ENCODE data around the gene SLC4A11. TPM values are rescaled to one million over a fixed set of nuclear protein-coding genes. Genes with fewer than 3 reads are reported as not detected.
"Not testable (repeated sequence)": the region's sequence is repeated elsewhere in the genome, so short reads cannot be mapped to it uniquely, and the experiment has no call there.

SLC4A11 gene
- total and polyA plus RNA-seq, 10 of the 15 experiments (the other 5 are each of a cell fraction or from before 2014, with no cell fraction given): 0.07 to 2.3 (median 1.1) TPM

GRCh38 chr20:3215359-3215917, 23.6 kb downstream of the SLC4A11 start:
- H3K4me1 ChIP-seq (ENCODE audit: control insufficient read depth, insufficient read depth, low read length); BruUV-seq (replicated peaks); H3K9me3 ChIP-seq (replicated peaks; ENCODE audit: control insufficient read depth, insufficient read depth, low read length); H2AFZ ChIP-seq (ENCODE audit: control insufficient read depth, low read depth, low read length); H3K9ac ChIP-seq (ENCODE audit: control insufficient read depth, insufficient read depth, low read length); H3K36me3 ChIP-seq (ENCODE audit: control insufficient read depth in 2 of 2, insufficient read depth in 2 of 2, low read length in 1 of 2); DNase-seq (ENCODE audit: low read depth, low spot score); POLR2A ChIA-PET; H3K27me3 ChIP-seq (replicated peaks in 1 of 2; ENCODE audit: control insufficient read depth in 2 of 2, insufficient read depth in 2 of 2, low read length in 1 of 2); FAIRE-seq; H3K27ac ChIP-seq (ENCODE audit: control insufficient read depth, insufficient read depth); H3K4me3 ChIP-seq; ATAC-seq; SMC1A ChIA-PET (ENCODE audit: uncharacterized antibody, unreplicated experiment); CTCF ChIA-PET; H3K4me2 ChIP-seq (ENCODE audit: control insufficient read depth, insufficient read depth); RAD21 ChIA-PET (ENCODE audit: unreplicated experiment); H4K20me1 ChIP-seq (ENCODE audit: control insufficient read depth, insufficient read depth); in situ Hi-C loops (cut with MboI): not testable (repeated sequence)
- 97% methylated on average over 7 of the region's 7 CpGs for WGBS (ENCODE audit: insufficient coverage, insufficient replicate concordance, low lambda C conversion rate, missing lambda C conversion rate)
- H3K79me2 ChIP-seq (ENCODE audit: control insufficient read depth, insufficient read depth, low read length): peaks cover 12% of the 10 kb centered on the region
- intact Hi-C loops (cut with micrococcal nuclease; ENCODE audit: unreplicated experiment): loop anchor here (5.0 kb wide), 1 partner anchor 497 kb away; the partner anchor contains the start of gene SIGLEC1

GRCh38 chr20:3213226-3213625, 25.8 kb downstream of the SLC4A11 start:
- ChIA-PET SMC1A (ENCODE audit: uncharacterized antibody, unreplicated experiment) (no interaction called here), CTCF (interaction anchor here (1.3 kb wide), 1 partner anchor 63 kb away, joined by 4 read pairs; no protein-coding TSS in a partner anchor), POLR2A (no interaction called here), RAD21 (ENCODE audit: unreplicated experiment) (no interaction called here)
- Histone ChIP-seq H3K27me3 (replicated peaks in 1 of 2; ENCODE audit: control insufficient read depth in 2 of 2, insufficient read depth in 2 of 2, low read length in 1 of 2) (no peaks in the 10 kb centered on the region), H2AFZ (ENCODE audit: control insufficient read depth, low read depth, low read length) (no peak overlapping the region), H3K9ac (ENCODE audit: control insufficient read depth, insufficient read depth, low read length) (no peak overlapping the region), H3K4me3 (no peak overlapping the region), H3K4me2 (ENCODE audit: control insufficient read depth, insufficient read depth) (no peak overlapping the region), H3K79me2 (ENCODE audit: control insufficient read depth, insufficient read depth, low read length) (peaks cover 32% of the 10 kb centered on the region), H3K36me3 (ENCODE audit: control insufficient read depth in 2 of 2, insufficient read depth in 2 of 2, low read length in 1 of 2) (peaks cover 2 to 6% of the 10 kb centered on the region in 2 experiments; a peak in 3 of 4 replicates), H3K9me3 (replicated peaks; ENCODE audit: control insufficient read depth, insufficient read depth, low read length) (no peaks in the 10 kb centered on the region), H3K27ac (ENCODE audit: control insufficient read depth, insufficient read depth) (no peak overlapping the region), H4K20me1 (ENCODE audit: control insufficient read depth, insufficient read depth) (no peaks in the 10 kb centered on the region), H3K4me1 (ENCODE audit: control insufficient read depth, insufficient read depth, low read length) (peaks cover 8% of the 10 kb centered on the region)
- BruUV-seq (replicated peaks): no TSS peak
- TF ChIP-seq RCOR1 (conservative IDR thresholded peaks at IDR 0.05; ENCODE audit: low read depth, low read length) (no peak), FOXM1 (IDR thresholded peaks at IDR 0.05; ENCODE audit: low read depth, low read length) (no peak), MYB (IDR thresholded peaks at IDR 0.05; ENCODE audit: borderline replicate concordance, low read depth, low read length) (no peak), DPF2 (IDR thresholded peaks at IDR 0.05) (no peak), SUZ12 (IDR thresholded peaks at IDR 0.05; ENCODE audit: unreplicated experiment) (no peak), CREB1 (IDR thresholded peaks at IDR 0.05; ENCODE audit: low read depth) (no peak), NFYB (IDR thresholded peaks at IDR 0.05; ENCODE audit: insufficient read depth, low read depth, low read length) (no peak), STAT3 (IDR thresholded peaks at IDR 0.05; ENCODE audit: low read depth, low read length) (no peak), BMI1 (IDR thresholded peaks at IDR 0.05; ENCODE audit: borderline replicate concordance) (no peak), TAF1 (IDR thresholded peaks at IDR 0.05; ENCODE audit: borderline replicate concordance, low read depth, low read length) (no peak)
- no peak for FAIRE-seq
- WGBS (ENCODE audit: insufficient coverage, insufficient replicate concordance, low lambda C conversion rate, missing lambda C conversion rate): 90% methylated on average over 7 of the region's 7 CpGs
- DNase-seq (ENCODE audit: low read depth, low spot score): no peak
- intact Hi-C loops (cut with micrococcal nuclease; ENCODE audit: unreplicated experiment): no loop called here
- no peak for ATAC-seq
- in situ Hi-C loops (cut with MboI): no loop called here

Data from GM12878 (cell line).